Loucy (cell line): ENCODE results near the gene PIGU.

ENCODE experiments used
- H2AFZ ChIP-seq: fragments of 200-600 bp; sonication (generic); 2 replicates; pipeline ENCODE4 v1.6.0; 2016; ENCODE audit warnings: antibody characterized with exemption, mild to moderate bottlenecking, low read length, moderate library complexity
- H3F3A ChIP-seq: fragments of 200-600 bp; 2 replicates; pipeline ENCODE4 v1.6.0; 2016; ENCODE audit warnings: antibody characterized with exemption, low read depth, mild to moderate bottlenecking
- H3K27me3 ChIP-seq: fragments of 200-600 bp; sonication (generic); 2 replicates; pipeline ENCODE4 v1.6.1; 2014; ENCODE audit warnings: low read length, mild to moderate bottlenecking; ENCODE audit not compliant: insufficient read depth, poor library complexity, severe bottlenecking
- H3K36me3 ChIP-seq: fragments of 200-600 bp; sonication (generic); 2 replicates; pipeline ENCODE4 v1.6.1; 2016; ENCODE audit warnings: low read length; ENCODE audit not compliant: insufficient read depth
- H3K4me1 ChIP-seq: fragments of 200-600 bp; sonication (generic); 2 replicates; pipeline ENCODE4 v1.5.1; 2014; ENCODE audit warnings: low read length, mild to moderate bottlenecking; ENCODE audit not compliant: insufficient read depth, poor library complexity, severe bottlenecking
- H3K4me2 ChIP-seq: fragments of 200-600 bp; sonication (generic); 2 replicates; pipeline ENCODE4 v1.6.0; 2014; ENCODE audit warnings: antibody characterized with exemption, low read length, low read depth, mild to moderate bottlenecking; ENCODE audit not compliant: poor library complexity, severe bottlenecking
- H3K4me3 ChIP-seq: fragments of 200-600 bp; sonication (generic); 2 replicates; pipeline ENCODE4 v1.5.1; 2014; ENCODE audit warnings: low read length, mild to moderate bottlenecking, mixed read lengths; ENCODE audit not compliant: poor library complexity, severe bottlenecking
- H3K79me2 ChIP-seq: fragments of 200-600 bp; sonication (generic); 2 replicates; pipeline ENCODE4 v1.6.1; 2014; ENCODE audit warnings: low read length; ENCODE audit not compliant: insufficient read depth
- H3K9ac ChIP-seq: fragments of 200-600 bp; sonication (generic); 2 replicates; pipeline ENCODE4 v1.6.0; 2014; ENCODE audit warnings: mild to moderate bottlenecking, low read depth, low read length, moderate library complexity; ENCODE audit not compliant: poor library complexity, severe bottlenecking
- H3K9me2 ChIP-seq: fragments of 200-600 bp; sonication (generic); replicated peaks from 2 replicates; pipeline ENCODE4 v1.6.1; 2016; ENCODE audit warnings: low read depth, low read length, mixed read lengths
- H3K9me3 ChIP-seq: fragments of 200-600 bp; sonication (generic); 2 replicates; pipeline ENCODE4 v1.6.1; 2014; ENCODE audit warnings: mild to moderate bottlenecking, antibody characterized with exemption, low read length, low read depth; ENCODE audit not compliant: insufficient read depth
- H4K20me1 ChIP-seq: fragments of 200-600 bp; sonication (generic); 2 replicates; pipeline ENCODE4 v1.6.0; 2014; ENCODE audit warnings: antibody characterized with exemption, low read length, mild to moderate bottlenecking; ENCODE audit not compliant: insufficient read depth, poor library complexity, severe bottlenecking
- CTCF ChIP-seq: fragments of 200-600 bp; sonication (generic); conservative IDR thresholded peaks from 2 replicates; pipeline ENCODE4 v1.5.1; 2014; ENCODE audit warnings: mild to moderate bottlenecking, antibody characterized with exemption, low read length
- EZH2phosphoT487 ChIP-seq: fragments of 200-600 bp; IDR thresholded peaks from 2 replicates; pipeline ENCODE4 v1.6.1; 2018; ENCODE audit warnings: antibody characterized with exemption, mild to moderate bottlenecking, moderate library complexity, borderline replicate concordance

The PIGU gene

DNA sequence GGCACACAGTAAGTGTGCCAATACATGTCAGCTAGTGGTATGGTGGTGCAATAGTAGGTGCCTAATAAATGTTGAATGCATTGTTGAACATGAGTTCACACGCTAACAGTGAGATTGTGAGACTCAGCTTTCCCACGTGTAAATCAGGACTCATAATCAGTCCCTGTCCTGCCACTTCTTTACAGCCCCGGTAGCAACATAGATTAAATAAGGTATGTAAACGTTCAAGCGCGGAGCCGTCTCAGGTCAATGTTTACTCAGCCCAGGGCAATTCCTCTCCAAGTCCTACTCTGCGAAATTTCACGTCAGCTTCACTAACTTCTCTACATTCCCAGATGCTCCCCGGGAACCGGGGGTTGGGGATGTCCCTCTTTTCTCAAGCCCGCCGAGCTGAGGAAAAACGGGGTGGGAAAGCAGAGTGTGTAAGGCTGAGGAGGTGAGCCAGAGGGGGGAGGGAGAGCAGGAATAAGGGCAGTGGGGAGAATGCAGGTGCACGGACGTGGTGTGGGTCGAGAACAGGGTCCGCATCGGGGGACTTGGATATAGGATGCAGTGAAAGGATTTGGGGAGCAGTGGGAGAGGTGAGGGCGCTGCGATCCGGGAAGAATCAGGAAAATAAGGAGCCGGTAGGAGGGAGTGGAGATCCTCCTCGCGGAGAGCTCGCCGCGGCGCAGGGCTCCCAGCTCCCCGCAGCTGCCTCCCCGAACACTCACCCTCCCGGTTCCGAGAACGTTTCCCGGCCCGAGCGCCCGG, 26.7 kb upstream of the PIGU start:
- H3K9me2 ChIP-seq, result no peaks in the 10 kb centered on the region
- peaks cover 42% of the 10 kb centered on the region for H3K4me1 ChIP-seq
- H3K27me3 ChIP-seq, result no peaks in the 10 kb centered on the region
- H3K36me3 ChIP-seq, result no peaks in the 10 kb centered on the region
- no peaks in the 10 kb centered on the region for H4K20me1 ChIP-seq
- H3K9ac ChIP-seq, result peak overlapping the region; percentile 66
- H3K4me3 ChIP-seq, result peak overlapping the region; percentile 82
- H2AFZ ChIP-seq, result peak overlapping the region; percentile 98
- H3K9me3 ChIP-seq, result no peaks in the 10 kb centered on the region
- no peaks in the 10 kb centered on the region for H3F3A ChIP-seq
- H3K79me2 ChIP-seq, result no peaks in the 10 kb centered on the region
- peak overlapping the region; percentile 100 for H3K4me2 ChIP-seq
- TF ChIP-seq EZH2phosphoT487 (no peak), CTCF (no peak; the same call in 1 of the 2 replicates)

GRCh38 chr20:34703061-34703423, 26.1 kb upstream of the PIGU start:
- peak overlapping the region; percentile 82 for H3K4me3 ChIP-seq
- no peak for TF ChIP-seq EZH2phosphoT487
- no peak for TF ChIP-seq CTCF
- H3K4me1 ChIP-seq, result peaks cover 37% of the 10 kb centered on the region
- no peaks in the 10 kb centered on the region for H3K9me3 ChIP-seq
- no peaks in the 10 kb centered on the region for H3K79me2 ChIP-seq
- no peak overlapping the region for H3K9ac ChIP-seq
- H3K4me2 ChIP-seq, result peak overlapping the region; percentile 100
- H3K9me2 ChIP-seq, result no peaks in the 10 kb centered on the region
- H3K36me3 ChIP-seq, result no peaks in the 10 kb centered on the region
- H4K20me1 ChIP-seq, result no peaks in the 10 kb centered on the region
- no peaks in the 10 kb centered on the region for H3K27me3 ChIP-seq
- no peaks in the 10 kb centered on the region for H3F3A ChIP-seq
- H2AFZ ChIP-seq, result peak overlapping the region; percentile 98; the same call in 1 of the 2 replicates

GRCh38 chr20:34701405-34702085, 24.7 kb upstream of the PIGU start:
- TF ChIP-seq CTCF (no peak), EZH2phosphoT487 (no peak)
- no peaks in the 10 kb centered on the region for H4K20me1 ChIP-seq
- peaks cover 25% of the 10 kb centered on the region for H3K4me1 ChIP-seq
- H3K9me2 ChIP-seq, result no peaks in the 10 kb centered on the region
- H3F3A ChIP-seq, result no peaks in the 10 kb centered on the region
- H3K9me3 ChIP-seq, result no peaks in the 10 kb centered on the region
- no peak overlapping the region for H3K9ac ChIP-seq
- H3K79me2 ChIP-seq, result no peaks in the 10 kb centered on the region
- no peak overlapping the region for H3K4me3 ChIP-seq
- H3K27me3 ChIP-seq, result no peaks in the 10 kb centered on the region
- no peaks in the 10 kb centered on the region for H3K36me3 ChIP-seq
- no peak overlapping the region for H3K4me2 ChIP-seq
- H2AFZ ChIP-seq, result no peak overlapping the region
